Activated CD4-positive, alpha-beta T cell treated with anti-CD3 and anti-CD28 coated beads, Interleukin-2, amount 10 ng/mL, durations not matched to agents 24 days and 14 days (primary cell): ENCODE data around the gene SKP2. TPM values are rescaled to one million over a fixed set of nuclear protein-coding genes. Genes with fewer than 3 reads are reported as not detected.

Experiments
- DNase-seq: peaks from one replicate; pipeline ENCODE4 v3.0.0; 2022
- H3K27ac Mint-ChIP-seq: one replicate; pipeline ENCODE4 v1.8.0; 2022; ENCODE audit warnings: mild to moderate bottlenecking, mixed read lengths
- H3K27me3 Mint-ChIP-seq: one replicate; pipeline ENCODE4 v1.8.0; 2022; ENCODE audit warnings: mixed read lengths
- H3K36me3 Mint-ChIP-seq: one replicate; pipeline ENCODE4 v1.8.0; 2022; ENCODE audit warnings: low read depth, mild to moderate bottlenecking, mixed read lengths
- H3K4me1 Mint-ChIP-seq: one replicate; pipeline ENCODE4 v1.8.0; 2021; ENCODE audit warnings: mixed read lengths
- H3K4me3 Mint-ChIP-seq: one replicate; pipeline ENCODE4 v1.8.0; 2022; ENCODE audit warnings: mild to moderate bottlenecking, moderate library complexity, mixed read lengths
- H3K9me3 Mint-ChIP-seq: one replicate; pipeline ENCODE4 v1.8.0; 2021; ENCODE audit warnings: mixed read lengths
- intact Hi-C: fragments of 100-400 bp; cut with micrococcal nuclease; formaldehyde crosslinking; loops from one replicate; pipeline ENCODE4 v1.15.1; 2023
- total RNA-seq: library from RNA; stranded (reverse); gene quantifications from 2 replicates; pipeline ENCODE4 v1.2.3, GENCODE V29; 2022

The SKP2 gene
- total RNA-seq, 1 donor from 2014 or later = 63.0 TPM

DNA sequence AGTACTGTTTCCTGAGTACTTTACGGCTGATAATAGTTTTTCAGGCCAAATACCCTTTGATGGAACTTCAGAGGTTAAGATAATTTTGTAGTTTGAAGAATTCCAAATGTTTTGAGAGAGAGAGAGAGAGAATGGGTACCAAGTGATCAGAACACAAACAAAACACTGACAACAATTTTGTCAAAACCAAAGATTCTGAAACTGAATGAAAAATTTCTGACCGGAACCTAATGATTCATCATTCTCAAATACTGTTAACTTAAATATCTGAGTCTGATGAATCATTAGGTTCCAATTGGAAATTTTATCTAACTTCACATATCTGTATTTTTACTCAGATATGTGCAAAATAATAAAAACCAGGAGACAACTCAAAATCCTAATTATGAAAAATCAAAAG is 4.2 kb upstream of the SKP2 start:
- Mint-ChIP-seq H3K36me3 (peaks cover 8% of the 10 kb centered on the region), H3K4me3 (no peak overlapping the region), H3K27me3 (no peaks in the 10 kb centered on the region), H3K4me1 (peaks cover 21% of the 10 kb centered on the region), H3K9me3 (no peaks in the 10 kb centered on the region), H3K27ac (no peak overlapping the region)
- DNase-seq = no peak
- intact Hi-C loops = no loop called here

DNA sequence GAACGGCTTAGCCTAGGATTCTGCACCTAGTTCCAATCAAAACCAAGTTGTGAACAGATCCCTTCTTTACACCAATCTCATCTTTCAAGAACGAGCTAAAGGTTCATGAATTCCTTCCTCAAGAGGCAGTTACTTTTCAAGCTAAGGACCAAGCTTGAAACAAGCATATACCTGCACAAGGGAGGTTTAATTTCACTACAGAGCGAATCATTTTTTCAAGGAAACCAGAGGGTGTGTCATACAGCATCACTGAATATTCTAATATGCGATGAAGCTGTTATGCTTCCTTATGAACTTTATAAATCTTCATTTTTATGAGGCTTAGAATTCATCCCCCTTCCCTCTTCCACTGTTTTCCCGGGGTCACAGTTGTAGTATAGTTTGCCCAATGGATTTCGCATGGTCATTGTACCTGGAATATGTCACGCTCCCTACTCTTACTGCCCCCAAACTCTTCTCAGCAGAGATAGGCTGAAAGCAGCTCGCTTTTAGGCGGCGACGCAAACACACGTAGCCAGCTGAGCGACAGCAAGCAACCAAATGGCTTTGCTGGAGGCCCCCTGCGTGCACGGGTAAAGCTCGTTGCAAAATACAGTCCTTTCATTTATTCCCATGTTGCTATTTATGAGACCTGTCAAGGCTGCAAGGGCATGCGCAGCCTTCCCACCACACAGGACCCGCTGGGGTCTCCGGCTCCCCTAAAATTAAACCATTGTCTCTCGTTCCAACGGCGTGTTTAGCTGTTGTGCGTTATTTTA is 1.1 kb upstream of the SKP2 start:
- intact Hi-C loops = loop anchor here (1.0 to 5.0 kb wide), 4 partner anchors 91 to 1234 kb away; partner anchors contain the start of genes BRIX1, IL7R, NIPBL and RAD1
- peaks cover 36% of the 10 kb centered on the region for H3K4me1 Mint-ChIP-seq
- DNase-seq = peak; percentile 86
- peak overlapping the region; percentile 90 for H3K27ac Mint-ChIP-seq
- peak overlapping the region; percentile 85 for H3K4me3 Mint-ChIP-seq
- H3K36me3 Mint-ChIP-seq = peaks cover 25% of the 10 kb centered on the region
- no peaks in the 10 kb centered on the region for H3K9me3 Mint-ChIP-seq
- no peaks in the 10 kb centered on the region for H3K27me3 Mint-ChIP-seq

DNA sequence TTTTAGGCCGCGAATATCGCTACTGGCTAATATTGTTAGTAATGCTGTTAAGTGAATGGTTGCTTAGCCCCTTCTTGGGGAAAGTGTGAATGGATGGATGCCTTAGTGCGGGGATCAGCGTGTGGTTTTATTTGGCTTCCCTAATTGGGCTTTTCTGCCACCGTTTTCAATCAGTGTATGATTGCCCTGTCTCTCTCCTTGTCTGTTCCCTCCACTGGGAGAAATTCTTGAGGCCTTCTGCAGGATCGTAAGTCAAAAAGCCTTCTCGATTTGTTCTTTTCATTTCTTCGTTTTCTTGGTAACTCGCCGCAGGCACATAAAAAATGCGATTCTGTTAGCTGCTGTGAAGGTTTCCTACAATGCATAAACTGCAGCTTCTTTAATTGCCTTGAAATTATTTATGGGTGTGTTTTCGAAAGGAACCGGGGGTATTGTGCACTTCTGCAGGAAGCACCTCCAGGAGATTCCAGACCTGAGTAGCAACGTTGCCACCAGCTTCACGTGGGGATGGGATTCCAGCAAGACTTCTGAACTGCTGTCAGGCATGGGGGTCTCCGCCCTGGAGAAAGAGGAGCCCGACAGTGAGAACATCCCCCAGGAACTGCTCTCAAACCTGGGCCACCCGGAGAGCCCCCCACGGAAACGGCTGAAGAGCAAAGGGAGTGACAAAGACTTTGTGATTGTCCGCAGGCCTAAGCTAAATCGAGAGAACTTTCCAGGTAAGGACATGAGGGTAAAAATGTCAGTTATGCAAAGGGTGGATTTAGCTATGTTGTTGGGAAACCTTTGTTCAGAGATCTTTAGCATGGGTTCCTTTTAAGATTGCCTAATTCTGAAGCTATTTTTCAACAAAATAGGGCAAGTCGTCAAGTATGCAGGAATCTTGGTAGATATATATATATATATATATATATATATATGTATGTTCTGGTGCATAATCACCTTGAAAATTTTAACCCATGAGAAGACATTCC is 700 bp downstream of the SKP2 start:
- Mint-ChIP-seq H3K36me3 (peaks cover 38% of the 10 kb centered on the region), H3K27ac (peak overlapping the region; percentile 90), H3K4me3 (peak overlapping the region; percentile 85), H3K27me3 (no peaks in the 10 kb centered on the region), H3K4me1 (peaks cover 33% of the 10 kb centered on the region), H3K9me3 (no peaks in the 10 kb centered on the region)
- DNase-seq = peak; percentile 68
- intact Hi-C loops = loop anchor here (1.0 to 5.0 kb wide), 4 partner anchors 295 to 1235 kb away; partner anchors contain the start of genes BRIX1, IL7R, NIPBL and NUP155

DNA sequence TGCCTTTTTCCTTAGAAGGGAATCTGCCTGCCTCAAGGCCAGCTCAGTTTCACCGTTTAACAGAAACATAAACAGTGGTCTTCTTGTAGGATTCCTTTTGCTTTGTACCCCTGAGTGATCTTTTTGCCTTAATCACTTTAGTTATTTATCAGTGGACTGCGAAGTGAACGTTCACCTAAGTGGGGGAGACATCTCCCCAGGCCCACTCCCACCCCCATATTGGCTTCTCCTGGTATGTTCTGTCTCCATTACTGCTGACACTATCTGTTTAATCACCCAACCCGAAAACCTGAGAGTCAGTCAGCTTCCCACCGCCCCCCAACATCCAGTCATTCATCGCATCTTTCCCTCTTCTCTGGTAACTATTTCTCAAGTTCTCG is 1.4 kb downstream of the SKP2 start:
- H3K4me1 Mint-ChIP-seq = peaks cover 35% of the 10 kb centered on the region
- intact Hi-C loops = loop anchor here (5.0 kb wide), 3 partner anchors 296 to 1236 kb away; partner anchors contain the start of genes BRIX1, IL7R, NIPBL and RAD1

DNA sequence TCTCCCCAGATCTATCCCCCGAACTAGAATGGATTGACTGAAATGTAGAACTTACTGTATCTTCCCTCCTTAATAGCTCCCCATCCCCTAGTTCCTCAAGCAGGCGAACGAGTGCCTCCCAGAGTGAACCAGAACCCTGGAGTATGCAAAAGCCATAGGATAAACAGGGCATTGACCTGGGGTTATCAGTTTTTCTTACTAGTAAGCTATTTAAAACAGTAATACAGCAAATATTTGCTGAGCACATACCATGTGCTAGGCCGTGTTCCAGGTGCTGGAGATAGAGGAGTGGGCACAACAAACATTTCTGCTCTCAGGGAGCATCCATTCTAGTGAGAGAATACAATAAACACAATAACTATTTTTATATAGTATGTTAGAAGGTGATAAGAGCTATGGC is 1.8 kb downstream of the SKP2 start:
- Mint-ChIP-seq H3K9me3 (no peaks in the 10 kb centered on the region), H3K4me1 (peaks cover 38% of the 10 kb centered on the region), H3K27ac (peak overlapping the region; percentile 2), H3K27me3 (no peaks in the 10 kb centered on the region), H3K4me3 (peak overlapping the region; percentile 61), H3K36me3 (peaks cover 44% of the 10 kb centered on the region)
- intact Hi-C loops = loop anchor here (5.0 kb wide), 3 partner anchors 296 to 1236 kb away; partner anchors contain the start of genes BRIX1, IL7R, NIPBL and RAD1
- DNase-seq = no peak

More for the DNA sequence above, 1.4 kb downstream of the SKP2 start:
- DNase-seq = no peak
- Mint-ChIP-seq H3K9me3 (no peaks in the 10 kb centered on the region), H3K27me3 (no peaks in the 10 kb centered on the region), H3K27ac (peak overlapping the region; percentile 2), H3K36me3 (peaks cover 41% of the 10 kb centered on the region), H3K4me3 (peak overlapping the region; percentile 61)

DNA sequence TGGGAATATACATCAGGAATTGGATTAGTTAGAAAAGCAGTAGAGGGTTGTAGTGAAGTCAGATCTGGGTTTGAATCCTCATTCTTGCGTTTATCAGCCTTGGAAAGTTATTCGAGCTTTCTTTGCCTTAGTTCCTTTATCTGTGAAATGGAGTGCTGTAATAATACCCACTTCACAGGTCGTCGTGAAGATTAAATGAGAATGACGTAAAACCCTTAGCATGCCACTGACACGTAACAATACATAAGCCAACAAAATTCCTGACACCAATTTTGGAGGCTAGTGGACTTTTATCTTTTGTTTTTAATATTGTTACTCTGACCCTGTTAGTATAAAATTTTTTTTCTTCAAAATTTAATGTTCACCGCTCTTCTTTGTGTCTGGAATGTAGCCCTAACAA is 3.4 kb downstream of the SKP2 start:
- Mint-ChIP-seq H3K27me3 (no peaks in the 10 kb centered on the region), H3K4me1 (peaks cover 36% of the 10 kb centered on the region), H3K27ac (no peak overlapping the region), H3K4me3 (no peak overlapping the region), H3K9me3 (no peaks in the 10 kb centered on the region), H3K36me3 (peaks cover 56% of the 10 kb centered on the region)
- no peak for DNase-seq
- intact Hi-C loops = no loop called here

DNA sequence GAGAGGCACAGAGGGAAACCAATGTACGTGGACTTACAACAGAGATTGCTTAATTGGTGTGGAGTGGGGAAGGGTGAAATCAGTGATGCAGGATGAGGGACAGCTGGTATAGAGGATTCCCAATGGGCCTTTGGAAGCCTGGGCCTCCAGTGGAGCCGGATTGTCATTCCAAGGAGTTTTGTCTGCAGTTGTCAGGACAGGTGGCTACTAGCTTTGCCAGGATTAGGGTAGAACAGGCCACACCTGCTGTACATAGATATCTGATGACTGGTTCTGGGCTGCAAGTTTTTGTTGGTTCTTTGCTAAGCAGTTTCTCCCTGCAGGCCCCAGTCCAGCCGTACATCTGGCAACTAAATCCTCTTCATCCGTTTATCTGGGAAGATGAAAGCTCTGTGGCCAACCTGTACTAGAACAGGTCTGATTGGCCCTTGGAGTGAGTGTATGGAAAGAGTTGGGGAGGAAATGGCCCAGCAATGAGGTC is 4.2 kb downstream of the SKP2 start:
- peaks cover 59% of the 10 kb centered on the region for H3K36me3 Mint-ChIP-seq
- intact Hi-C loops = no loop called here
- no peaks in the 10 kb centered on the region for H3K9me3 Mint-ChIP-seq
- no peak for DNase-seq
- peaks cover 32% of the 10 kb centered on the region for H3K4me1 Mint-ChIP-seq
- no peak overlapping the region for H3K4me3 Mint-ChIP-seq
- no peaks in the 10 kb centered on the region for H3K27me3 Mint-ChIP-seq
- H3K27ac Mint-ChIP-seq = no peak overlapping the region

DNA sequence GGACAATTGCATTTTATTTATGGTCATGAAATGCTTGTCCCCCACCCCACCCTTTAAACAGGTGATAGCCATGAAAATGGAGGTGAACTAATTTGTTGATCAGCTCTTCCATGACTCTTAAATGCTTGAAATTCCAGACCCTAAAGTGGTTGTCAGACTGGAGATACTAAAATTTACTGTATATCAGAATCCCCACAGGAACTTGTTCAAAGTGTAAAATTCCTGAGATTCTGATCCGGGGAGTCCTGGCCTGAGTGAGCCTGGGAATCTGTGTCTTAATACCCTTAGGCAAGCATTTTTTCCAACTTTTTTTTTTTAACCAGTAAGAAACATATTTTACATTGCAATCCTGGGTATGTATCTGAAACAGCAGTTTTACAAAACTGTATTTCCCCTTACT is 4.7 kb downstream of the SKP2 start:
- H3K9me3 Mint-ChIP-seq = no peaks in the 10 kb centered on the region
- H3K4me3 Mint-ChIP-seq = no peak overlapping the region
- no peaks in the 10 kb centered on the region for H3K27me3 Mint-ChIP-seq
- H3K36me3 Mint-ChIP-seq = peaks cover 63% of the 10 kb centered on the region
- no peak overlapping the region for H3K27ac Mint-ChIP-seq
- peaks cover 37% of the 10 kb centered on the region for H3K4me1 Mint-ChIP-seq
- DNase-seq = no peak
- intact Hi-C loops = no loop called here

DNA sequence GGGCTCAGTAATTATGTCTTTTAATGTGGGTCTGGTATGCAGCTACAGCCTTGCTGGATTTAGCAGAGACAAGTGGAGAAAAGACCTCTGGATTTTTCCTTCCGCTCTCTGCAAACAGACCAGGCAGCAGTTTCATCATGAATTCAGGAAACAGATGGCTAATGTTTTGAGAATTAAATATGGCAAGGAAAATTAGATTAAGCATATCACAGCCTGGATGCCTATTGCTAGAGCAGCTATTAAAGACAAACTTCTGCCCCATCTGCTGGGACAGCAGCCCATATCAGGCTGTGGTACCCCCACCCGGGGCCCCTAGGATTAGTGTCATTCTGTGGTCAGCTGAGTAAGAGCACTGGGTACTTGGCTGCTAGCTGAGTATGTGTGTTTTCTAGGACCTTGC is 6.2 kb downstream of the SKP2 start:
- H3K9me3 Mint-ChIP-seq = no peaks in the 10 kb centered on the region
- no peaks in the 10 kb centered on the region for H3K27me3 Mint-ChIP-seq
- intact Hi-C loops = no loop called here
- H3K36me3 Mint-ChIP-seq = peaks cover 69% of the 10 kb centered on the region
- DNase-seq = no peak
- no peak overlapping the region for H3K4me3 Mint-ChIP-seq
- H3K4me1 Mint-ChIP-seq = peaks cover 38% of the 10 kb centered on the region
- peak overlapping the region; percentile 1 for H3K27ac Mint-ChIP-seq

DNA sequence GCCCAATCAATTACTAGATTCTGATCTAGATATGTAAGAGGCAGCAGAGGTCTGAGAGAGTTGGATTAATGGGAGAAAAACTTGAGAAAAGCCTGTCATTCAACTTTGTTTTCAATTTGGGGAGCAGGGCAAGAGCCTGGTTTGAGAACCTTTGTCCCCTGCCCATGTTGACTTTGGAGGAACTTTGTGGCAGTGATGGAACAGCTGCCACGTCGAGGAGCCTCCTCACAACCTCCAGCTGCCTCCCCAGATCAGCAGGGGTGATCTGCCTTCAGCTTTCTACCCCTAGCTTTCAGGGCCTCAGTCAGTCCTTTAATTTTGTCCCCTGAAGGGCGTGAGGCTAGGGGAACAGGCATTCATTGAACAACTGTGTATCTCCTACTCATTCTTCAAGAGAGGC is 8.7 kb downstream of the SKP2 start:
- H3K36me3 Mint-ChIP-seq = peaks cover 66% of the 10 kb centered on the region
- no peak overlapping the region for H3K27ac Mint-ChIP-seq
- no peaks in the 10 kb centered on the region for H3K27me3 Mint-ChIP-seq
- intact Hi-C loops = no loop called here
- no peak for DNase-seq
- peaks cover 26% of the 10 kb centered on the region for H3K4me1 Mint-ChIP-seq
- H3K9me3 Mint-ChIP-seq = no peaks in the 10 kb centered on the region
- H3K4me3 Mint-ChIP-seq = no peak overlapping the region

DNA sequence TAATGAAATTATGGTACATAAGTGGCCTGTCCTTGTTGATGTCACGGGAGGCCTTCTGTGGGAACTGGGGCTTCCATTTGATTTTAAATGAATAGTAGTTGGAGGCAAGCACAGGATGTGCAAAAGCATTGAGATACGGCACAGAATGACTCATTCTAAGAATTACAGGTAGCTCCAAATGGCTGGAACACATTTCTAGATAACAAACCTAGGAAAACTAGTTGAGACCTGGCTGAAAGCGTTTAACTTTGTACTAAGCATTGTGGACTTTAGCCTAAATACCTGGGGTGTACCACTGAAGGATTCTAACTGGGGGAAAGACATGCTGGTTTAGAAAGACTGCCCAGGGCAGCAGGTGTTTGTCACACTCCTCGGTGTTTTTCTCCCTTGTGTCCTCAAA is 9.4 kb downstream of the SKP2 start:
- H3K27me3 Mint-ChIP-seq = no peaks in the 10 kb centered on the region
- H3K9me3 Mint-ChIP-seq = no peaks in the 10 kb centered on the region
- peaks cover 64% of the 10 kb centered on the region for H3K36me3 Mint-ChIP-seq
- no peak overlapping the region for H3K4me3 Mint-ChIP-seq
- H3K4me1 Mint-ChIP-seq = peaks cover 26% of the 10 kb centered on the region
- no peak overlapping the region for H3K27ac Mint-ChIP-seq
- intact Hi-C loops = no loop called here
- DNase-seq = peak; percentile 53

DNA sequence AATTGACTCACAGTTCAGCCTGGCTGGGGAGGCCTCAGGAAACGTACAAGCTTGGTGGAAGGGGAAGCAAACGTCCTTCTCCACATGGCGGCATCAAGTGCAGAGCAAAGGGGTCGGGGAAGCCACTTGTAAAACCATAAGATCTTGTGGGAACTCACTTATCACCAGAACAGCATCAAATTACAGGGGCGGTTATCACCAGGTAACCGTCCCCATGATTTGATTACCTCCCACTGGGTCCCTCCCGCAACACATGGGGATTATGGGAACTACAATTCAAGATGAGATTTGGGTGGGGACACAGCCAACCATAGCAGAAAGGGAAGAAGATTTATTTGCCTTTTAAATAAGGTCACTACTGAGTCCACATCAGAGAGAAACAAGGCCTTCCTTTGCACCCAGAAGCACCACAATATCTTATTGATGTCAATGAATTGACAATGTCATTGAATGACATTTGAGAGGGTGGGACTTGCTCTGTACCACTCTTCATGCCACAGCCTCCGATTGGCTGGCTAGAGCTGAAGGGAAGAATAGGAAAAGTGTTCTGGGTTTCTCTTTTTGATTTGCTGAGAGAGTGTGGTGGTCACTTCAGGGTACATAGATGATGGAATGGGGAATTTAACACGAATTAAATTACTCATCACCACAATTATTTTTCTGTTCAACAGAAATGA is 11.0 kb downstream of the SKP2 start:
- no peak overlapping the region for H3K27ac Mint-ChIP-seq
- H3K9me3 Mint-ChIP-seq = no peaks in the 10 kb centered on the region
- H3K27me3 Mint-ChIP-seq = no peaks in the 10 kb centered on the region
- DNase-seq = no peak
- peaks cover 62% of the 10 kb centered on the region for H3K36me3 Mint-ChIP-seq
- intact Hi-C loops = no loop called here
- no peak overlapping the region for H3K4me3 Mint-ChIP-seq
- H3K4me1 Mint-ChIP-seq = peaks cover 25% of the 10 kb centered on the region

DNA sequence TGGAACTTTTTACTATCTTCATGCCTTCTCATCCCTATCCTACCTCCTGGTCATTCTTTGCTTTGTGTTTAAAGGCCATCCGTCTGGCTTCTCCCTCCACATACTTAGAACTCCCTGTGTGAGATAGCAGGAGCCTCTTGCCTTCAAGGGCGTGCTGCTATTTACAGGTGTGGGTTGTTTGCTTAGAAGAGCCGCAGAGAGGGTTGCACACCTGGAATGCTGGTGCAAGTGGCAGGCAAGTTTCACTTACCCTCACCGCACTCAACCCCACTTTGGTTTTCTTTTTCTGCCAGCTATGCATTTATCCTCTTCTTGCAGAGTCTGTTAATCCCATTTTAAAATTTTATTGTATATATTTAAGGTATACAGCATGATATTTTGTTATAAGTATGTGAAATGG is 12.6 kb downstream of the SKP2 start:
- no peak overlapping the region for H3K4me3 Mint-ChIP-seq
- H3K27me3 Mint-ChIP-seq = no peaks in the 10 kb centered on the region
- H3K27ac Mint-ChIP-seq = no peak overlapping the region
- peaks cover 28% of the 10 kb centered on the region for H3K4me1 Mint-ChIP-seq
- no peaks in the 10 kb centered on the region for H3K9me3 Mint-ChIP-seq
- no peak for DNase-seq
- peaks cover 61% of the 10 kb centered on the region for H3K36me3 Mint-ChIP-seq
- intact Hi-C loops = no loop called here
